HG03442 (cell line): ENCODE measurements around the gene SLC25A47.

Experiments
- ATAC-seq: cut with Tn5 transposase; IDR thresholded peaks from one replicate; pipeline ENCODE4 v1.9.1; 2021; ENCODE audit warnings: mild to moderate bottlenecking, moderate library complexity; ENCODE audit not compliant: unreplicated experiment

Gene SLC25A47

GRCh38 chr14:100322138-100322957 lies 791 bp upstream of the SLC25A47 start:
- no peak for ATAC-seq

GRCh38 chr14:100323942-100324307 lies 786 bp downstream of the SLC25A47 start:
- no peak for ATAC-seq

GRCh38 chr14:100325231-100325632 lies 2.1 kb downstream of the SLC25A47 start:
- no peak for ATAC-seq

GRCh38 chr14:100325958-100326357 lies 2.8 kb downstream of the SLC25A47 start:
- no peak for ATAC-seq

GRCh38 chr14:100327128-100327527 lies 4.0 kb downstream of the SLC25A47 start:
- ATAC-seq, result no peak

- no peak for ATAC-seq
These were observed 5.5 kb downstream of the SLC25A47 start for GRCh38 chr14:100328495-100329163.

GRCh38 chr14:100329233-100330006 lies 6.3 kb downstream of the SLC25A47 start:
- no peak for ATAC-seq

GRCh38 chr14:100330007-100330344 lies 6.8 kb downstream of the SLC25A47 start:
- ATAC-seq, result no peak

- ATAC-seq, result no peak
These were observed 7.3 kb downstream of the SLC25A47 start for GRCh38 chr14:100330388-100330931.

- ATAC-seq, result no peak
These were observed 9.0 kb downstream of the SLC25A47 start for GRCh38 chr14:100332071-100332639.

GRCh38 chr14:100332797-100333196 lies 9.7 kb downstream of the SLC25A47 start:
- ATAC-seq, result no peak

- no peak for ATAC-seq
These were observed 10.2 kb downstream of the SLC25A47 start for GRCh38 chr14:100333311-100333710.

GRCh38 chr14:100333827-100334226 lies 10.7 kb downstream of the SLC25A47 start:
- no peak for ATAC-seq

- ATAC-seq, result no peak
These were observed 11.8 kb downstream of the SLC25A47 start for GRCh38 chr14:100334904-100335303.

- ATAC-seq, result peak; percentile 39
These were observed 13.7 kb downstream of the SLC25A47 start for GRCh38 chr14:100336618-100337530.

- ATAC-seq, result no peak
These were observed 16.8 kb downstream of the SLC25A47 start for GRCh38 chr14:100339766-100340422.

GRCh38 chr14:100340423-100340813 lies 17.3 kb downstream of the SLC25A47 start:
- ATAC-seq, result no peak

- peak; percentile 44 for ATAC-seq
These were observed 18.3 kb downstream of the SLC25A47 start for GRCh38 chr14:100341301-100342031.

GRCh38 chr14:100342195-100342594 lies 19.1 kb downstream of the SLC25A47 start:
- no peak for ATAC-seq
